ENCODE results near the gene PAM16.

Gene PAM16

DNA sequence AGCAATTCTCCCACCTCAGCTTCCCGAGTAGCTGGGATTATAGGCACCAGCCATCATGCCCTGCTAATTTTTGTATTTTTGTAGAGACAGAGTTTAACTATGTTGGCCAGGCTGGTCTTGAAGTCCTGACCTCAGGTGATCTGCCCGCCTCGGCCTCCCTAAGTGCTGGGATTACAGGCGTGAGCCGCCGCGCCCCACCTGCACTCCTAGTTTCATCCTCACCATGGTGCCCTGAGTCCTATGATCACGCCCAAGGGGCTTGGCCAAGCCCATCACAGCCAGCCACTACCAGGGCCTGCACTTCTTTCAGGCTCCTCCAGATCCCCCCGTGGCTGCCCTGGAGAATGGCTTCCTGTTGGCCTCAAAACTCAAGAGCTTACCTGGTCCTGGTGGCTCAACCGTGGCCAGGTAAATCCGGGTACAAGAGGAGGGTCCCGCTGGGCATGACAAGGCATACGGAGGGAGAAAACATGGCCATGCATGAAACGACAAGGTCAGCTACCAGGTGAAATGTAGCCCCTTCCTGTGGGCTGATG lies 57.9 kb downstream of the PAM16 start:
- DNase-seq: no peak

DNA sequence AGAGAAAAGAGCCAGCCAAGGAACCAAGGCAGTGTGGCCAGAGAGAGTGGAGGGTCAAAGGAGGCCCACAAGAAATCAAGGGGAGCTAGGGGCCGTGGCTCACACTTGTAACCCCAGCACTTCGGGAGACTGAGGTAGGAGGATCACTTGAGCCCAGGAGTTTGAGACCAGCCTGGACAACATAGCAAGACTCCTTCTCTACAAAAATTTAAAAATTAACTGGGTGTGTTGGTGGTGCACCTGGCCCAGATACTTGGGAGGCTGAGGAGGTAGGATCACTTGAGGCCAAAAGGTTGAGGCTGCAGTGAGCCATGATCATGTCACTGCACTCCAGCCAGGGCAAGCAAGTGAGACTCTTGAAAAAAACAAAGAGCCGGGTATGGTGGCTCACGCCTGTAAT lies 59.4 kb downstream of the PAM16 start:
- no peak for DNase-seq
